Hematopoietic multipotent progenitor cell treated with erythropoietin and hydrocortisone succinate and interleukin-3 and kit ligand, for 17 days (in vitro differentiated cells): ENCODE data around the gene IGSF9.

Experiments
- DNase-seq: peaks from one replicate; pipeline ENCODE4 v3.0.0-alpha.2; 2015; ENCODE audit warnings: low spot score

The IGSF9 gene

GRCh38 chr1:159932296-159933285, 12.8 kb downstream of the IGSF9 start:
- DNase-seq = no peak

- DNase-seq = no peak
Observed at GRCh38 chr1:159931795-159932173, 13.6 kb downstream of the IGSF9 start.

- no peak for DNase-seq
Observed at GRCh38 chr1:159931101-159931794, 14.2 kb downstream of the IGSF9 start.

GRCh38 chr1:159930634-159931033, 14.8 kb downstream of the IGSF9 start:
- no peak for DNase-seq

DNA sequence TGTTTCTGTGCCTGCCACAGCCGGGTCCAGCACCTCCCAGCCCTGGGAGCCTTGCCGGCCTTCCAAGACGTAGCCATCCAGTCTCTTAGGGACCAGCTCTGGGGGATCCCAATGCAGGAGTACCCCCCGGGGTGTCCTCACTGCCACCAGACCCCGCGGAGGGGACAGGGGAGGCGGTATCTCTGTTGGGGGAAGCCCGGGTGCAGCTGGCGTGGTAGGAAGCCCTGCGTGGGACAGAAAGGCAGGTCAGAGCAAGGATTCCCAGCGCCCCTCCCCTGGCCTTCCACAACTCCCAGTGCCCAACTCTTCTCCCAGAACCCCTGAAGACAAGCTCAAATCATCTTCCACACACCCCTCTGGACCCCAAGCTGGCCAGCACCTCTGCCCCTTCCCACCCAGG, 15.2 kb downstream of the IGSF9 start:
- no peak for DNase-seq

GRCh38 chr1:159929155-159930051, 16.0 kb downstream of the IGSF9 start:
- DNase-seq = no peak

- no peak for DNase-seq
Observed at GRCh38 chr1:159928491-159929050, 16.8 kb downstream of the IGSF9 start.

GRCh38 chr1:159927849-159928431, 17.5 kb downstream of the IGSF9 start:
- DNase-seq = no peak

GRCh38 chr1:159927211-159927848, 18.1 kb downstream of the IGSF9 start:
- no peak for DNase-seq

GRCh38 chr1:159925719-159926078, 19.7 kb downstream of the IGSF9 start:
- DNase-seq = no peak

GRCh38 chr1:159924791-159925718, 20.4 kb downstream of the IGSF9 start, which contains the start of gene TAGLN2:
Gene TAGLN2 (minus strand): TSS chr1:159925507. CDS start chr1:159920509, 4,998 bp downstream.
- peak; percentile 78 for DNase-seq

GRCh38 chr1:159924025-159924790, 21.2 kb downstream of the IGSF9 start:
- peak; percentile 63 for DNase-seq

GRCh38 chr1:159923203-159924024, 22.0 kb downstream of the IGSF9 start:
- peak; percentile 51 for DNase-seq

DNA sequence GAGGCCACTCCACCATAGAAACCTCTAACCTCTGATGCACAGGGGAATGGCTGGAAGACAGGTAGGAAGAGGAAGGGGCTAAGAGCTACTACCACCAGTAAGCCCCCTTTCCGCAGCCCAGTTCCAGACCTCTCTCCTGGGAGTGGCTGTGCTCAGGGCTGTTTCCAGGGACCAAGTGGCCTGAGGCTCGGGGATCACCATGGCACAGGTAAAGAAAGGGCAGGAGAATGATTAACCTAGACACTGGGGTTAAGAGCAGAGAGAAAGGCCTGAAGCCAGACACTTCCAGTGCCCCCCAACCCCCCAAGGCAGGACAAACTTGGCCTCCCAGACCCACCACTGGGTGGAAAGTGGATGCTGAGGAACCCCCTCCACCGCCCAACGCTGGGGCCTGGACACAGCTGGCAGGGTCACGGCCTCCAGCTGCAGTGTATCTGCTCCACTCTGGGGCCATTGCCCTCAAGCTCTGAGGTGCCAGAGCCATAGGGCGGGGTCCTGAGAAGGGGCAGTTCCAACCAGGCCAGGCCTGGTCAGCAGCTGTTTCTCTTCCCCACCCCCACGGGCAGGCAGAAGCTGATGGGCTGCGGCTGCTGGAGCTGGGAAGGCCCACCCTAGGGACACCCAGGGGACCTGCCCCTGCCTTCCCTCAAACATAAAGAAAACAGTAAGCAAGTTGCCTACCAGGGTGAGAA, 22.8 kb downstream of the IGSF9 start:
- no peak for DNase-seq

GRCh38 chr1:159921700-159922504, 23.5 kb downstream of the IGSF9 start:
- peak; percentile 23 for DNase-seq

GRCh38 chr1:159921251-159921650, 24.2 kb downstream of the IGSF9 start:
- DNase-seq = no peak

GRCh38 chr1:159920651-159921050, 24.8 kb downstream of the IGSF9 start:
- no peak for DNase-seq
